Neutrophil (primary cell): ENCODE measurements around the gene CREB3L2.

Experiments used
- H3K27ac ChIP-seq: fragments of 200-600 bp; sonication (generic); 2 replicates; pipeline ENCODE4 v1.5.1; 2016; ENCODE audit warnings: mild to moderate bottlenecking, moderate library complexity
- H3K27me3 ChIP-seq: fragments of 200-600 bp; sonication (generic); 2 replicates; pipeline ENCODE4 v1.6.0; 2016; ENCODE audit warnings: mild to moderate bottlenecking
- H3K36me3 ChIP-seq: fragments of 200-600 bp; sonication (generic); 2 replicates; pipeline ENCODE4 v1.5.1; 2017
- H3K4me1 ChIP-seq, 2 experiments: fragments of 200-600 bp in 1 of 2; sonication (generic) in 1 of 2; 1 replicate in 1 of 2; 2 replicates in 1 of 2; pipeline versions ENCODE4 v1.5.1 to v1.6.1; 2013 to 2016; ENCODE audit warnings: low read depth in 1 of 2, low read length in 1 of 2, mild to moderate bottlenecking in 1 of 2, moderate library complexity in 1 of 2; ENCODE audit not compliant: control insufficient read depth in 1 of 2, insufficient read depth in 1 of 2
- H3K4me3 ChIP-seq, 2 experiments: fragments of 200-600 bp in 1 of 2; sonication (generic) in 1 of 2; 1 replicate in 1 of 2; 2 replicates in 1 of 2; pipeline ENCODE4 v1.5.1; 2013 to 2016; ENCODE audit warnings: low read depth in 1 of 2, low read length in 1 of 2, mild to moderate bottlenecking in 1 of 2, moderate library complexity in 1 of 2
- H3K9me3 ChIP-seq: fragments of 200-600 bp; sonication (generic); 2 replicates; pipeline ENCODE4 v1.5.1; 2016
- CTCF ChIP-seq: fragments of 200-600 bp; sonication (generic); IDR thresholded peaks from 2 replicates; pipeline ENCODE4 v1.5.1; 2016; ENCODE audit warnings: antibody characterized with exemption

CREB3L2 gene

GRCh38 chr7:137992550-137993394, 9.1 kb downstream of the CREB3L2 start:
- H3K4me1 ChIP-seq, result peaks cover 20 to 23% of the 10 kb centered on the region in 2 experiments
- H3K36me3 ChIP-seq, result no peaks in the 10 kb centered on the region
- H3K27me3 ChIP-seq, result no peaks in the 10 kb centered on the region
- H3K9me3 ChIP-seq, result no peaks in the 10 kb centered on the region
- no peak overlapping the region for H3K27ac ChIP-seq
- H3K4me3 ChIP-seq, result no peak overlapping the region
- TF ChIP-seq CTCF, result no peak

- Histone ChIP-seq H3K4me1 (peaks cover 20 to 23% of the 10 kb centered on the region in 2 experiments), H3K9me3 (no peaks in the 10 kb centered on the region), H3K36me3 (no peaks in the 10 kb centered on the region), H3K27ac (no peak overlapping the region), H3K4me3 (no peak overlapping the region), H3K27me3 (no peaks in the 10 kb centered on the region)
- TF ChIP-seq CTCF, result no peak
Measured at GRCh38 chr7:137992104-137992549, 9.8 kb downstream of the CREB3L2 start.

GRCh38 chr7:137990251-137990941, 11.5 kb downstream of the CREB3L2 start:
- TF ChIP-seq CTCF, result no peak
- Histone ChIP-seq H3K36me3 (no peaks in the 10 kb centered on the region), H3K27me3 (no peaks in the 10 kb centered on the region), H3K4me1 (peaks cover 5 to 8% of the 10 kb centered on the region in 2 experiments), H3K27ac (no peak overlapping the region), H3K9me3 (no peaks in the 10 kb centered on the region), H3K4me3 (no peak overlapping the region)

GRCh38 chr7:137989590-137989989, 12.3 kb downstream of the CREB3L2 start:
- no peak overlapping the region for H3K27ac ChIP-seq
- no peak for TF ChIP-seq CTCF
- peaks cover 4 to 6% of the 10 kb centered on the region in 2 experiments for H3K4me1 ChIP-seq
- H3K27me3 ChIP-seq, result no peaks in the 10 kb centered on the region
- H3K9me3 ChIP-seq, result no peaks in the 10 kb centered on the region
- no peaks in the 10 kb centered on the region for H3K36me3 ChIP-seq
- no peak overlapping the region for H3K4me3 ChIP-seq

- Histone ChIP-seq H3K27me3 (no peaks in the 10 kb centered on the region), H3K4me3 (no peak overlapping the region), H3K36me3 (no peaks in the 10 kb centered on the region), H3K4me1 (peaks cover 4 to 6% of the 10 kb centered on the region in 2 experiments), H3K27ac (no peak overlapping the region), H3K9me3 (no peaks in the 10 kb centered on the region)
- TF ChIP-seq CTCF, result no peak
Measured at GRCh38 chr7:137989094-137989493, 12.8 kb downstream of the CREB3L2 start.
